Brain microvascular endothelial cell (primary cell): ENCODE results near the gene ZNF524.

ENCODE experiments used
- DNase-seq: peaks from one replicate; pipeline ENCODE4 v3.0.0-alpha.2; 2020
- H3K27ac ChIP-seq: fragments of 250-450 bp; sonication (Bioruptor Pico); 2 replicates; pipeline ENCODE4 v1.5.1; 2020; ENCODE audit warnings: mild to moderate bottlenecking, moderate library complexity
- H3K27me3 ChIP-seq: fragments of 250-450 bp; sonication (Bioruptor Pico); replicated peaks from 2 replicates; pipeline ENCODE4 v1.5.1; 2020; ENCODE audit warnings: mild to moderate bottlenecking
- H3K36me3 ChIP-seq: fragments of 250-450 bp; sonication (Bioruptor Pico); replicated peaks from 2 replicates; pipeline ENCODE4 v1.5.1; 2020; ENCODE audit warnings: mild to moderate bottlenecking
- H3K4me3 ChIP-seq: 2 replicates; pipeline ENCODE4 v1.5.1; 2011; ENCODE audit warnings: low read depth, mild to moderate bottlenecking, control low read depth, low read length, moderate library complexity
- in situ Hi-C: cut with HindIII; loops from 2 replicates; pipeline ENCODE4 v1.10.0; 2017; ENCODE audit warnings: low sequenced_read_pairs, low pct_ligation_motif_present
- TF ChIP-seq, protein P1 (sequence below): IDR thresholded peaks from 2 replicates; pipeline ENCODE4 v1.5.1; 2011; ENCODE audit warnings: low read depth, mild to moderate bottlenecking, moderate library complexity, low read length, control low read depth, inconsistent platforms; ENCODE audit errors: missing control alignments

ZNF524 gene, protein sequence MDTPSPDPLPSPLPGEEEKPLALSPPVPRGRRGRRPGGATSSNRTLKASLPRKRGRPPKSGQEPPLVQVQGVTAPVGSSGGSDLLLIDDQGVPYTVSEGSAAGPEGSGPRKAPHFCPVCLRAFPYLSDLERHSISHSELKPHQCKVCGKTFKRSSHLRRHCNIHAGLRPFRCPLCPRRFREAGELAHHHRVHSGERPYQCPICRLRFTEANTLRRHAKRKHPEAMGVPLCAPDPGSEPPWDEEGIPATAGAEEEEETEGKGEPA

DNA sequence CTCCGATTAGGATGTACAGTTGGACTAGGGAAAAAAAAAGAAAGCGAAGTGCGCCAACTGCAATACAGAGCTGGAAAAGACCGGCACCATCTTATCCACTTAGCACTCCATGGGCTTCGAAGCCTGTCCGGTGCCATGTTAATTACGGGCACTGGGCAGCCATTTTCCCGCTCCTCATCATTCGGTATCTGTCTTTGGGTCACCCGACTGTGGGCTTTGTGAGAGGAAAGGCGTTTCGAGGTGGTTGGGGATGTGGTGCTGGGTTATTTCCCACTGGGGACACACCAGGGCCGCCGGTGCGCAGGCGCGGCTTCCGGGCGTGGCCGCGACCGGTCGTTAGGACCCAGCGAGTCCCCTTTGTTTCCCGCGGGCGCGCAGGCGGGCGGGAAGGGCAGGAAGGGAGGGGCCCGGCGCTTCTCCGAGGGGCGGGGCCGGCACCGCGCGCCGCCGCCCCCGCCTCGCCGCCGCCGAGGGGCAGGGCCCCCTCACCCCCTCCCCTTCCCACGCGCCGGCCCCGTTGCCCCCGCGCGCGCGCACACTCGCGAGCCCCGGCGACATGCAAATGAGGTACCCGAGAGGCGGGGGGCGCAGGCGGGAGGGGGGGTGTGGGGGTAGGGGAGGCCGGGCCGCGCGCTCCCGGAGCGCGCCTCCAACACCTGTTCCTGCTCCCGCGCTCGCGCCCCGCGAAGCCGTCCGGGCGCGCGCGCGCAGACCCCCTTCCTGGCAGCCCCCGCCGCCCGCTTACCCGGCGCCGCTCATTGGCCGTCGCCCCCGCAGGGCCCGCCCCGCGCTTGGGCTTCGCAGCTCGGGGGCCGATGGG lies at the start of gene ZNF524:
Gene ZNF524, plus strand, starts transcription at position 447 of the 820 bp plus-strand sequence. CDS start 1,825 bp downstream, outside the sequence.
- peak; percentile 83 for DNase-seq
- Histone ChIP-seq H3K27me3 (no peaks in the 10 kb centered on the region), H3K36me3 (peaks cover 18% of the 10 kb centered on the region), H3K4me3 (peak within 1 kb of the TSS; percentile 79), H3K27ac (peak within 1 kb of the TSS; percentile 98)
- in situ Hi-C loops: loop anchor here (25.0 kb wide), 1 partner anchor 213 kb away; the partner anchor contains the start of genes RPL28, TMEM190 and TMEM238
- TF ChIP-seq, protein P1, sequence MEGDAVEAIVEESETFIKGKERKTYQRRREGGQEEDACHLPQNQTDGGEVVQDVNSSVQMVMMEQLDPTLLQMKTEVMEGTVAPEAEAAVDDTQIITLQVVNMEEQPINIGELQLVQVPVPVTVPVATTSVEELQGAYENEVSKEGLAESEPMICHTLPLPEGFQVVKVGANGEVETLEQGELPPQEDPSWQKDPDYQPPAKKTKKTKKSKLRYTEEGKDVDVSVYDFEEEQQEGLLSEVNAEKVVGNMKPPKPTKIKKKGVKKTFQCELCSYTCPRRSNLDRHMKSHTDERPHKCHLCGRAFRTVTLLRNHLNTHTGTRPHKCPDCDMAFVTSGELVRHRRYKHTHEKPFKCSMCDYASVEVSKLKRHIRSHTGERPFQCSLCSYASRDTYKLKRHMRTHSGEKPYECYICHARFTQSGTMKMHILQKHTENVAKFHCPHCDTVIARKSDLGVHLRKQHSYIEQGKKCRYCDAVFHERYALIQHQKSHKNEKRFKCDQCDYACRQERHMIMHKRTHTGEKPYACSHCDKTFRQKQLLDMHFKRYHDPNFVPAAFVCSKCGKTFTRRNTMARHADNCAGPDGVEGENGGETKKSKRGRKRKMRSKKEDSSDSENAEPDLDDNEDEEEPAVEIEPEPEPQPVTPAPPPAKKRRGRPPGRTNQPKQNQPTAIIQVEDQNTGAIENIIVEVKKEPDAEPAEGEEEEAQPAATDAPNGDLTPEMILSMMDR: no peak

DNA sequence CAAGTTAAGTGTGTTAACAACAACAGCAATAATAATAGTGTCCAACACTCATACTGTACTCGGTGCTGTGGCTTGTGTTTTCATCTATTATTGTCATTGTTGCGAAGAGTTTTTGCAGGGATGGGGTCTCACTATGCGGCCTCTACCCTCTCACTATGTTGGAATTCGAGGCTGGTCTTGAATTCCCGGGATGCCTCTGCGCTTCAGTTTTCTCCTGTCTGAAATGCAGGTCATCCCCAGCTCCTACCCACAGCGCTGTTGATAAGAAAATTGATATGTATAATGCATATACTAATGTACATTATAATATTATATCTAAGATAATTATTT lies 49.8 kb upstream of the ZNF524 start:
- Histone ChIP-seq H3K27ac (peak overlapping the region; percentile 88), H3K4me3 (no peak overlapping the region), H3K36me3 (no peaks in the 10 kb centered on the region), H3K27me3 (no peaks in the 10 kb centered on the region)
- DNase-seq: peak; percentile 63
- TF ChIP-seq, protein P1: no peak
- in situ Hi-C loops: no loop called here

DNA sequence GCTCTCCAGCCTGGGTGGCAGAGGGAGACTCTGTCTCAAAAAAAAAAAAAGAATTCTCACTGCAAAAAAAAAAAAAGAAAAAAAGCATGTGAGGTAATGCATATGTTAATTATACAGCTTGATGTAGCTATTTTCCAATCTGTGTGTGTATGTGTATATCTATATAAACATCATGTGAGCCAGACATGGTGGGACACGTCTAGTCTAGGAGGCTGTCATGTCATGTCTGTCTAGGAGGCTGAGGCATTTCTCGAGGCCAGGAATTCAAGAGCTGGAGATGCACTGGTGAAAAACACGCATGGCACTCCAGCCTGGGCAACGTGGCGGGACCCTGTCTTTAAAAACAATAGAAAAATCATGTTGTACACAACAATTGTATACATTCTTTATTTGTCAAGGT lies 47.9 kb upstream of the ZNF524 start:
- Histone ChIP-seq H3K27me3 (no peaks in the 10 kb centered on the region), H3K27ac (no peak overlapping the region), H3K36me3 (no peaks in the 10 kb centered on the region), H3K4me3 (no peak overlapping the region)
- TF ChIP-seq, protein P1: no peak
- in situ Hi-C loops: no loop called here
- DNase-seq: peak; percentile 15

DNA sequence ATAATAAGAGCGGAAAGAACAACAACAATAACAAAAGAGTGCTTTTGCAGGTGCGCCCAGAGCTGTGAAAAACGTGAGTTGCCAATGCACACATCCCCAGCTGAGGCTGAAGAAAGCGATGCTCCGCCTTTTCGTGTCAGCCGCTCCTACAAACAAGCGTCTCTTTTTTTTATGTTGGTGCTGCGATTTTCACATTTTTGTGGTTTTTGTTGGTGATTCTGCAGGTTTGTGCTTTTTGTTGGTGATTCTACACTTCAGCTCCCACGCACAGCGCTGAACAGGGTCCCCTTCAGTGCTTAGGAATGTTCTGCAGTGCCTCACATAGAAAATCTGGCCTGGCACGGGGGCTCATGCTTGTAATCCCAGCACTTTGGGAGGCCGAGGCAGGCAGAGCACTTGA lies 47.5 kb upstream of the ZNF524 start:
- no peak overlapping the region for H3K4me3 ChIP-seq
- peak; percentile 85 for DNase-seq
- no peaks in the 10 kb centered on the region for H3K36me3 ChIP-seq
- H3K27me3 ChIP-seq: no peaks in the 10 kb centered on the region
- TF ChIP-seq, protein P1: no peak
- H3K27ac ChIP-seq: peak overlapping the region; percentile 14
- in situ Hi-C loops: no loop called here

DNA sequence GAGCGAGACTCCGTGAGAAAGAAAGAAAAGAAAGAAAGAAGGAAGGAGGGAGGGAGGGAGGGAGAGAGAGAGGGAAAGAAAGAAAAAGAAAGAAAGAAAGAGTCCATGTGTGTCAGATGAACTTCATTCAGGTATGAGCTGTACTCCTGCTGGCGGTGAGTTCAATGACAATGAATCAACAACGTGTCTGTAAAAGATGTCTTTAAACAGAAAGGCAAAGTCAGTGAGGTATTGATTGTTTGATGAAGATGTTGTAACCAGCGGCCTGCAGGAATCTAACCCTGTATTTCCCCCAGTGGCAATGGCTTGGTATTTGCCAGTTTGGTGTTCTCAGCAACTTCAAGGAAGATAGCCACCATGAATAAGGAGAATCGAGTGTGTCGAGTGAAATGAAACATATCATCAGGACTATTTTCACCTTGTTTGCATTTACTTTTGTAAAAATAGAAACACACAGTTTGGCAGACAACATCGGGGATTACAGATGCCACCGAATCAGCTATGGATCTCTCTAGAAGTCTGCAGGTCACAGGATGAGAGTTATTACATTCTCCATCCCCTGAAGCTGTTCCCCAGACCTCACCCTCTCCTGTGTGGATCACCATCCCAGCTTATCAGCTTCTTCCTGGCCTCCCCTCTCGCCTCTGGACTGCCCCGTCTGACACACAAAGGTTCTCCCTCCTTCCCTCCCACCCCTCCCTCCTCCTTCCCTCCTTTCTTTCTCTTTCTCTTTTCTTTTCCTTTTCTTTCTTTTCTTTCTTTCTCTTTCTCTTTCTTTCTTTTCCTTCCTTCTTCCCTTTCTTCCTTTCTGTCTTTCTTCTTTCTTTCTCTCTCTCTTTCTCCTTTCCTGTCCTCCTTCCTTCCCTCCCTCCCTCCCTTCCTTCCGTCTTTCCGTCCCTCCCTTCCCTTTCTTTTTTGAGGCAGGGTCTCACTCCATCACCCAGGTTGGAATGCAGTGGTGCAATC lies 46.6 kb upstream of the ZNF524 start:
- DNase-seq: no peak
- in situ Hi-C loops: no loop called here

More for the DNA sequence above, 46.6 kb upstream of the ZNF524 start:
- peak overlapping the region; percentile 14 for H3K27ac ChIP-seq
- no peaks in the 10 kb centered on the region for H3K27me3 ChIP-seq
- TF ChIP-seq, protein P1: peak; percentile 6
- no peaks in the 10 kb centered on the region for H3K36me3 ChIP-seq
- no peak overlapping the region for H3K4me3 ChIP-seq
